ENCODE measurements around the gene WSCD2.

WSCD2 gene

DNA sequence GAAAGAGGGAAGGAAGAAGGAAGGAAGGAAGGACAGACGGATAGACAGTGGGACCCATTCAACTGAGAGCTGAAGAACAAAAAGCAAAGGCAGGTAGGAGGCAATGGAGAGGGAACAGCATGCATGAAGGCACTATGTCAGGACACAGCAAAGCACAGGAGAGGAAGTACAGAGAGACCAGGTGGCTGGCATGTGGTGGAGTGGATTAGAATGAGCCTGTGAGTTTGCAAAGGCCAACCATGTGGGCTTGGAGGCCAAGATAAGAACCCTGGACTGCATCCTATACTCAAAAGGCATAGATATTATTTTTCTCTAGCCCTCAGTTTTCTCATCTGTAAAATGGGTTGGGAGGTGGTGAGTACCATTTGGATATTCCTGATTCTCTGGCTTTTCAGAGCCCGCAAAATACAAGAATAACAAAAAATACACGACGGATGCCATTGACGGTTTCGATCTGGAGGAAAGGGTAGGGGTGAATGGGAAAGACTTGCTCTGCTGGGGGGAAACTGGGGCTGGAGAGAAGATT lies 102.9 kb downstream of the WSCD2 start:
- DNase-seq (ENCODE audit: low read depth in 2 of 3, low spot score in 2 of 3): no peak

DNA sequence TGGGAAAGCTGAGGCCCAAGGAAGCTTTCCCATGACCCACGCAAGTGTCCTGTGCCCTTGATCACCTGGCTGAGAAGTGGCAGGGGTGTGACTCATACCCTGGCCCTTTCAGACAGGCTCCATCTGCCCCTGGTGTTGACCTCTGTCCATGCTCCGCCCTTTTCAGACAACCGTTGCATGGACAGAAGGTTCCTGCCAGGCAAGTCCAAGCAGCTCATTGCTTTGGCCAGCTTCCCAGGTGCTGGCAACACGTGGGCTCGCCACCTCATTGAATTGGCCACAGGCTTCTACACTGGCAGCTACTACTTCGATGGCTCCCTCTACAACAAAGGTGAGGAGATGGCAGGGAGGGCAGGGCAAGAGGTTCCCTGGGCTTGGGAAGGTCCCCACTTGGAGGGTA lies 103.5 kb downstream of the WSCD2 start:
- DNase-seq (ENCODE audit: low read depth in 2 of 3, low spot score in 2 of 3): no peak

DNA sequence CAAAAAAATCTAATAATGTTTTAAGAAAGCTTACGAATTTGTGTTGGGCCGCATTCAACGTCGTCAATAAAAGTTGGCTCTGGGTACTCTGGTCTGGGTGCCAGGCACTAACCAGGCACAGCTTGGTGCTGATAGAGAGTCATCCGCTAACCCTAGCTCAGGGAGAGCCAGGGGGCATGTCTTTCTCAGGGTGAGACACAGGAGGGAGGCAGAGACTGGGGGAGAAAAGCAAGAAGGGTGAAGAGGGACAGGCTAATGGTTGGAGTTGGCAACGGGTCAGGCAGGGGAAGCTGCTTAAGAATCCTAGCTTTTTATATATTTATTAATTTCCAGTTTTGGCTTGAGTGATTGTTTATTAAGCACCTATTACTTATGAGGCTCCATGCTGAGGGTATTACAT lies 105.1 kb downstream of the WSCD2 start:
- no peak for DNase-seq (ENCODE audit: low read depth in 2 of 3, low spot score in 2 of 3)

DNA sequence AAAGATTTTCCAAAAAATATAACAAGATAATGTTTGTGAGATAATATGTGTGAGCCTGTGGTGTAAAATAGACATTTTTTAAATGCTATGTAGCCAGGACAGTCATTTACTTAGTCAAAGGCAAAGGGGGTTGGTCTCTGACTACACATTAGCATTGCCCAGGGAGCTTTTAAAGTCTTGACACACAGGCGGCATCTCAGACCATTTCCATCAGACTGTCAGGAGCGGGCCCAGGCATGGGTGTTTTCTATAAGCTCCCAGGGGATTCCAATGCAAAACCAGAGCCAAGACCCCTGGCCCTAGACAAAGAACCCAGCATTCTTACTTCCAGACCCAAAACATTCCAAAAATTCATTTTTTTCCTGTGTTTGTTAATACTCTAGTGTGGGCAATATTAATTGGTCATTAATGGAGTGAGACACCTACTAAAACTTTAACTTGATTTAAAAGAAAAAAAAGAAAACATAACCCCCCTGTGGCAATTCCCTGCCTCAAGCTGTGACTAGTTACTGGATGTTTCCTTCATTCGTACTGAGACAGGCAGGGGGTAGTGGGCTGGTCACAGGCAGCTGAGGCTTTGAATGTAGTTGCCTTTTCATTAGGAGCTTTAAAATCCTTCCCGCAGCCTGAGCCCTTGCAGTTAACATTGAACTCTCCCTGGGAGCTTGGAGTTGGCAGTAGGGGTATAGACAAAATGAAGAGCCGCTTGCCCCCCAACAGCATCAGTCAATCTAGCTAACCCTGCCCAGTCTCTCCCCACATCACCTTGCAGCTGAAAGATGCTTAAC lies 106.3 kb downstream of the WSCD2 start:
- DNase-seq (ENCODE audit: low read depth in 2 of 3, low spot score in 2 of 3): no peak

DNA sequence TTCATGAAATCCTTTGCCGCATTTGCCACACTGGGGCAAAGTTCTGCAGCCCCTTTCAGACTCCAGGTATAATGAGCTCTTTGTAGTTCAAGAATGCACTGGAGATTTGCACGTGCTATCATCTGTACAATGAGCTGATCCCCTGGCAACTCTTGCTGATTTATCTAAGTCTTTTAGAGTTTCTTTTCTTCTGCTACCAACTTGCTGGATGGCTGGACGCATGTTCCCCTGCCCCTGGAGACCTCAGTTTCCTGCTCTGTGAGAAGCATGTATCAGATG lies 106.8 kb downstream of the WSCD2 start:
- DNase-seq (ENCODE audit: low read depth in 2 of 3, low spot score in 2 of 3): no peak

DNA sequence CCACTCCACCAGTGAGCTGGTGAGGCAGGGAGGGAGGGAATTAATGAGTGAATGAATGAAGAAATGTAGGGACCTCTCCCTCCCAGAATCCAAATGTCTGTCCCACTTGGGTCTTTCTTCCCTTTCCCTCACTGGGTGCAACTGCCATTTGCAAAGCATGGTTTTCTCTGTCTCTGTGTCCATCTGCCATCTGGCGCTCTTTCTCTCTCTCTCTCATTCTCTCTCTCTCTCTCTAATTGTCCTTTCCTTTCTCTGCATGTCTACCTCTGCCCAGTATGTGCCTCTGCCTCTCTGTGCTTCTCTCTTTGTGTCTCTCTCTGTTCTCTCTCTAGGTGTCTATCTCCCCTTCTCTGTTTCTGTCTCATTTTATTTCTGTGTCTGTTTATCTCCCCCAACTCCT lies 107.3 kb downstream of the WSCD2 start:
- no peak for DNase-seq (ENCODE audit: low read depth in 2 of 3, low spot score in 2 of 3)

DNA sequence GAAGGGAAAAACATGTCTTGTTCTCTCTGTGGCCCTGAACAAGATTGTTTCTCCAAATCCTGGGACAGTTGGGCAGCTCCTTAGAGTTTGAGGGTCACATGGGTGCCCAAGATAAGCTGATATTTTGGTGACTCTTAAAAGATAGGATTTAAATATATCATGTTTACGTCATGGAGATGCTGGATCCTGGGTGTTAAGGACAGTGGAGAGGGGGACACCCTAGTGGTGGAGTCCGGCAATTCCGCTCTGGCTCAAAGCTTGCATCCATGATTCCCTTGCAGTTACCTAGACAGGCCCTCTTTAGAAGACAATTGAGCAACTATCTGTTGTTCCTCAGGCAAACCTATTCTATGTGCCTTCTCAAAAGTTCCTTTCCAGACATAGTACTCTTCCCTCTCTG lies 108.2 kb downstream of the WSCD2 start:
- no peak for DNase-seq (ENCODE audit: low read depth in 2 of 3, low spot score in 2 of 3)

DNA sequence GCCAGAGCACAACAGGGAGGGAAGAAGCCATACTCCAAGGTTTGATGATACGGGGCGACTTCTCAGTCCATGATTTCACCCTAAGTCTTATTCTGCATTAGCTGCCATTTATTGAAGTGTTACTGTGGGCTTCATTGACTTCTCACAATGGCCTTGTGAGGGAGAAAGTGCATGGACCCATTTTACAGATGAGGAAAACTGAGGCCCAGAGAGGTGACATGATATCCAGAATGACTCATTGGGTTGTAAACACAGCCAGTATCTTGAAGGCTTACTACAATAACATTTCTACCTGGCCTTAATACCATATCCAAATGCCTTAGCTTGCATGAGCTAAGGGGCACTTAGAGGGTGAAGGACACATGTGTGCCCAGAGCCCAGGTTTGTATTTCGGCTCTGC lies 109.4 kb downstream of the WSCD2 start:
- no peak for DNase-seq (ENCODE audit: low read depth in 2 of 3, low spot score in 2 of 3)

DNA sequence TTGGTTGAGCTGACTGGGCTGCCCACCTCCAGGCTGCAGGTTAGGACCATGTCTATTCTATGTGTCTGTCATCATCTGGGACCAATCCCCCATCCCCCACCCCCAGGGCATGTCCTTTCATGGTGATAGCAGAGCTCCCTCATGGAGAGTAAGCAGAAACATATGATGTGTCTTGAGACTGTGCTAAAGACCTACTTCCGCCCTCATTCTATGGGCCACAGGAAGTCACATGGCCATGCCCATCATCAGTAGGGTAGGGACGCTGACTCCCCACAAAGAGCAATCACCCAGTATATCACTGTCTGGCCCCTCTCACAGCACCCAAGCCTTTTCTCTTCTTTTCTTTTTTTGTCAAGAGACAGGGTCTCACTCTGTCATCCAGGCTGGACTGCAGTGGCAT lies 110.3 kb downstream of the WSCD2 start:
- no peak for DNase-seq (ENCODE audit: low read depth in 2 of 3, low spot score in 2 of 3)

DNA sequence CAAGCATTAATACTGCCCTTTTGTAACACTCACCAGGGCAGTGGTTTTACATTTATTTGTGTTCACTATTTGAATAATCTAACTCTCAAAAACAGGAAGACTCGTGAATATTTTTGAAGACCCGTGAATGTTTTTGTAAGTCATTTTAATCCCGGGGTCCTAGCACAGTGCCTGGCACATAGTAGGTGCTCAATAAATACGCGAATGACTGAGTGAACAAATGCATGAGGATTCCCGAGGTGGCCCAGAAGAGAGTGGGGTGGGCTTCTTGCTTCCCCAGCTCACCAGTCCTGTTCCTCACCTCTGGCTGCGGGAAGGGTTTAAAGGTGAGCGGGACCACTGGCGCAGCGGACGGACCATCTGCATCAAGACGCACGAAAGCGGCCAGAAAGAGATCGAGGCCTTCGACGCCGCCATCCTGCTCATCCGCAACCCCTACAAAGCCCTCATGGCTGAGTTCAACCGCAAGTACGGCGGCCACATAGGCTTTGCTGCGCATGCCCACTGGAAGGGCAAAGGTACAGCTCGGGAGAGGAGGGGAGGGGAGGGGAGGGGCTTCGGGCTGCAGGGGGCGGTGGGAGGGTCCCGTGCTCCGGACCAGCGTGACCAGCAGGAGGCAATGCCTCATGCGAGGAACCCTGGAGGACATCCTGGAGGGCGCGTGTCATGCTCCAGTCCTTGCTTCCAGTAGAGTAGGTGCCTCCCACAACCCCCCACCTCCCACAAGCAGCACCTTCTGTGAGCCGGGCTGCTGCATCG lies 111.1 kb downstream of the WSCD2 start:
- DNase-seq (ENCODE audit: low read depth in 2 of 3, low spot score in 2 of 3): no peak

DNA sequence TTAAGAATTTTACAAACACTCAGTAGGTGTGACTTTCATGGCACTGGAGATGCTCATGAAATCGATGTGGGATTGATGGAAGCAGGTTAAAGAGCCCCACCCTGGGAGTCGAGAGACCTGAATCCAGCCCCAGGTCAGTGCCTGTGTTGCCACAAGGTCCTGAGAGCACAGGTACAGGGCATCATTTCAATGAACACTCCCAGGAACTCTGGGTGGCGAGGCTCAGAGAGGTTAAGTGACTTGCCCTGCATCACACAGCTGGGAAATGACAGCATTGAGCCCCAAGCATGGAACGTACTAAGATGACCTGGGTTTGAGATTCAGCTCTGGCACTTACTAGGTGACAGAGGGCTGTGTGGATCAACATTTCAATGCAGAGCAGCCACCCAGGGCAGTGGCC lies 111.8 kb downstream of the WSCD2 start:
- no peak for DNase-seq (ENCODE audit: low read depth in 2 of 3, low spot score in 2 of 3)

DNA sequence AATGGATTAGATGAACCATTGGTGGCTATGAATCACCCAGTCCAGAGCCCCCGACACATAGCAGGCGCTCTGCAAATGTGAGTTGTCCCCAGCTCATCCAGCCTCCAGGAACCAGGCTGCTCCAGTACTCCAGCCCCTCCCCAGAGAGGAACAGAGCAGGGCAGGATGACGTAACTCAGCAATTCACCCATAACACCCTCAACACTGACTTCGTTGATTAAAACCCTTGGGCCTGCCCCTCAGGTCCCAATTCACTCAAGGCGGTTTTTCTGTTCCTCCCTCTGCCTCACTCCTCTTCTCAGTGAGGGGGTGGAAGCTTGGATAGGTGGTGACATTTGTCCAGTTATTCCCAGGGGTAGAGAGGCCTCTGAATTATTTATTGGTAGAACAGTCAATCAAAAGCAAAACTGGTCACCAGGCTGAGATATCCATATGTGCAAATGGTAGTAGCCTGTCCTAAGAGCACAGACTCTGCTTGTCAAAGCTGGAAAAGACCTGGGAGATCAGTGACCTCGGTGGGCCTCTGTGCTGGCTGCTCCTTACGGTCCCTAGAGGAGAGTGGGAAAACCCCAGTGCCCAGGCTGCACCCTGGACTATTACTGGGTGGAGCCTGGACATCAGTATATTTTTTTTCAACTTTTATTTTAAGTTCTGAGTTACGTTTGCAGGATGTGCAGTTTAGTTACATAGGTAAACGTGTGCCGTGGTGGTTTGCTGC lies 113.1 kb downstream of the WSCD2 start:
- DNase-seq (ENCODE audit: low read depth in 2 of 3, low spot score in 2 of 3): no peak

DNA sequence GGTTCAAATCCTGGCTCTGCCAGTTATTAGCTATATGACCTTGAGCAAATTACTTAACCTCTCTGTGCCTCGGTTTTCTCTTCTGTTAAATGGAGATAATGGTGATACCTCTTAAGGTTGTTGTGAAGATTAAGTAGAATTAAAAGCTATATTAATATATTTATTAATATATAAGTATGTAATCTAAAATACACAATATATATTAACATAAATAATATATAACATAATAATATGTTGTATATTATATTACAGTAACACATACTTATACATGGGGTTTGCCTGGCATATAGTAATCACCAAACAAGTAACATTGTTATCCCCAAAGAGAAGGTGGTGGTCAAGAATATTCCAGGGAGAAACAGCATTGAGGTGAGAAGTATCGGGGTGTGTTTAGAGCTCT lies 118.0 kb downstream of the WSCD2 start:
- no peak for DNase-seq (ENCODE audit: low read depth in 2 of 3, low spot score in 2 of 3)

DNA sequence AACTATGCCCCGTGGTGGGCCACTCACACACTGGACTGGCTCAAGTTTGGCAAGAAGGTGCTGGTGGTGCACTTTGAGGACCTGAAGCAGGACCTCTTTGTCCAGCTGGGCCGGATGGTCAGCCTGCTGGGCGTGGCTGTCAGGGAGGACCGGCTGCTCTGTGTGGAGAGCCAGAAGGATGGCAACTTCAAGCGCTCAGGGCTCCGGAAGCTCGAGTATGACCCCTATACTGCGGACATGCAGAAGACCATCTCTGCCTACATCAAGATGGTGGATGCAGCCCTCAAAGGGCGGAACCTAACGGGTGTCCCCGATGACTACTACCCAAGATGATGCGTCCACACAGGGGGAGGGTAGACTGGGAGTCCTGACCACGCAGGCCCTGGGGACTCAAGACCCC lies 118.9 kb downstream of the WSCD2 start:
- no peak for DNase-seq (ENCODE audit: low read depth in 2 of 3, low spot score in 2 of 3)

DNA sequence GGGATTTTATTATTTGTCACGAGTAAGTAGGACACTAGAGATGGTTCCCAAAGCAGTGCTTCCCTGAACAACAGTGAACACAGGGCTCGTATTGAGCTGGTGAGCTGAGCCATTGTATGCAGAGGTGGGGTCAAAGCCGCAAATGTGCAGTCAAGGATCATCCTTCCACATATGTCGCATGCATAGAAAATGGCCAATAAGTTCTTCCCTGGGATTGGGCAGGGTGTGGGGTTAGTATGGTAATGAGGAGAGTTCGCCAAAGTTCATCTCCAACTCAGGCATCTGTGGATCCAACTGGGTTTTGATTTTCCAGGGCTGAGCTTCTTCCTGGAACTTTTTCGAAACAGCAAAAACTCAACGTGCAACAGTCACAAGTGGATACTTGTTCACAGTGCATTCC lies 123.4 kb downstream of the WSCD2 start:
- DNase-seq (ENCODE audit: low read depth in 2 of 3, low spot score in 2 of 3): no peak

DNA sequence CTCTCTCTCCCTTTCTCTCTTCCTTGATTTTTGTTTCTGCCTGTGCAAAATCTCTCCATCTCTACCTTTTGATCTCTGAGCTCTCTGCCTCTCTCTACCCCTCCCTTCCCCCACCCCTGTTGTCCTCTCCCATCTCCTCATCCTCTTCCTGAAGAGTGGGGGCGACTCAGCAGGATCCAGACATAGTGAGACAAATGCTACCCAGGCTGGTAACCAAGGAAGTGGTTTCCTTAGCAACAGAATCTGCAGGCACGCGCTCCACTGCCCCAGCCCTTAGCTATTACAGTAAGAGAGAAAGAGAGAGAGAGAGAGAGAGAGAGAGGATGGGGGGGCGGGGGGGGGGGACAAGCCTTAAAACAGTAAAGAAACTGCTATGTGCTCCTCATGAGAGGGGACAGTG lies 124.5 kb downstream of the WSCD2 start:
- no peak for DNase-seq (ENCODE audit: low read depth in 2 of 3, low spot score in 2 of 3)

DNA sequence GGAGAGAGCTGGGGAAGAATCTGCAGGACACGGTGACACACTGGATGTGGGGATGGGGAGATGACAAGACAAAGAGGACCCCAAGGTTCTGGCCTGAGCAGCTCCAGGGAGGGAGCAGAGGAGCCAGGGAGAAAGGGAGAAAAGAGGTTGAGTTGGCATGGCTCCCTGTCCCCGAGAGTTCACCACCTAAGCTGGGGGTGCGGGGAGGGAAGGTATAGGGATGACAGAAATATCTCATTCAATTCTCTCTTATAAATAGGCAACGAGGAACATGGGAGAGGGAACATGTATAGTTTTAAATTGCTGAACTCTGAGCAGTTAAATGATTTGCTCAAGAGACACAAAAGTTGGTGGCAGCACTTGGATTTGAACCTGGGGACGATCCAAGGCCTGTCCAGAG lies 124.9 kb downstream of the WSCD2 start:
- DNase-seq (ENCODE audit: low read depth in 2 of 3, low spot score in 2 of 3): no peak

DNA sequence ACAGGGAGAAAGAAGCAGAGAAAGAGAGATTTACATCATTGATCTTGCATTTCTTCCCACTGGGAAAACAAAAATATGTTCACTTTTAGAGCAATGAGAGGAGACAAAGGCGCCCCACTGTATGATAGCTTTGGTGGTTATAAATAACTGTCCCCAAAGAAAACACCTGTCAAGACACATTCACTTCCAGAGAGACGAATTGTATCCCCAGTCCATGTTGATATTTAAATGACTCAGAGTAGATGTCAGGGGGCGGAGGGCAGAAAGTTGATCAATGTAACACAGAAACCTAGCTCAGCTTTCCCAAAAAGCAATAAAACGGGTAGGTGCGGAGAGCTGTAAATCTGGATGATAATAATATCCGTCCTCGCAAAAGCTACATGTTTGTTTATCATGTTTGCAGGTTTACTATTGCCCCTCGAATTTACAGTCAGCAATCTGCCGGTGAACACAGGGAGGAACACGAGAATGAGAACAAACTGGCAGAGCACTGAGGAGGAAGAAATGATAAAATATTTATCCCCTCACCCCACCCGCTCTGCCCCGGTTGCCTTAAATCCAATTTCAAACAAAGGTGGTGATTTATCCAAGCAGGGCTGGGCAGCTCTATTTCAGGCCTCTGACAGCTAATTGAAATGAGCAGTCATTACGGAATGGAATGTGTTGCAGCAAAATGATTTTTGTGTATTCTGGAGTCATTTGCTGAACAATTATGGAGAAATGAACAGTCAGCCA lies 125.6 kb downstream of the WSCD2 start:
- DNase-seq (ENCODE audit: low read depth in 2 of 3, low spot score in 2 of 3): no peak

DNA sequence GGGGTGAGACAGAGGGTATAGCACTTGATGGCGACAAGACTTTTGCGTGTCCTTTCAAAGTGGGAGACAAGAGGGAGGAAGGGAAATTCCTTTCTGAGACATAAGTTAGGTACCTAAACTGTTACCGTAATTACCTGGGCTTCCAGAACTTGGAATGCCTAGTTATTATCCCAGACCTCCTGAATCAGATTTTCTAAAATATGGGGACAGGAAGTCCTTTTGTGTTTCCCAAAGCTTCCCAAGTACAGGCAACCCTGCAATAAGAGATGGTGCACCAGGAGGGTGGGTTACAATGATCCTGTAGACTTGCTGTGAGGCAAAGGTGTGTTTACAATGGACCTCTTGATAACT lies 126.1 kb downstream of the WSCD2 start:
- DNase-seq (ENCODE audit: low read depth in 2 of 3, low spot score in 2 of 3): no peak

DNA sequence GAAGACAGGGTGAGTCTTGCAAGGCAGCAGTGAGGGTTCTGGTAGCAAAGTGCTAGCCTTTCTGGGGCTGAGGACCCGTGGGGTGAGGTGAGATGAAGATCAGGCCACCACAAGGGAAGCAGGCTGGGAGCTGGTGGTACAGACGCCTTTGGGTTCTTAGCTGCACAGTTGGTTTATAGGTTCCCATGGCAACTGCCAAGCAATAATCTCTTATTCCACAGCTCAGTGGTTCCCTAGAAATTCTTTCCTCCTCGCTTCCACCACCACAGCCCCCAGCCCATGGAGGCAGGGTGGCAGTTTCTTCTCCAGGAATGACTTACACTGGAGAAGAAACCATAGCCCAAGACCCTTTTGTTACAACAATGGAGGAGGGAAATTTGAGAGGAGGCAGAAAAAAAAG lies 127.9 kb downstream of the WSCD2 start:
- DNase-seq (ENCODE audit: low read depth in 2 of 3, low spot score in 2 of 3): no peak

DNA sequence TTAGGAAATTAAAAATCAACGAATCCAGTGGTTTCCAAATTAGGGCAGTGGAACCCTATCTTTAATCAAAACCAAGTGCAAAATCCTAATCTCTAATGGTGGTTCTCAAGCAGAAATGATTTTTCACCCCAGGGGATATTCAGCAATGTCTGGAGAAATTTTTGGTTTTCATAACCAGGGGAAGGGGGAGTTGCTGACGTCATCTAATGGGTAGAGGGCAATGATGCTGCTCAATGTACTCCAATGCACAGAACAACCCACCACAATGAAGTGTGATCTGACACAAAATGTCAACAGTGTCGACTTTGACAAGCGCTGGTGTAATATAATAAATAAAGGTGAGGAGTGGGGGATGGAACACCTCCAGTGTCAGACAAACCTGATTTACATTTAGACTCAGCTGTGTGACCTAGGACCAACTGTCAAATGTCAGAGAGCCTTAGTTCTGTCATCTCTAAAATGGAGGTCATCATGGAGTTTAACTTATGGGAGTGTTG lies 128.6 kb downstream of the WSCD2 start:
- no peak for DNase-seq (ENCODE audit: low read depth in 2 of 3, low spot score in 2 of 3)
